SK-N-SH (cell line): ENCODE results near the gene GNAT3. TPM values are rescaled to one million over a fixed set of nuclear protein-coding genes. Genes with fewer than 3 reads are reported as not detected.

Experiments used
- CTCF ChIA-PET: fragments of 300-600, 350-600 bp; formaldehyde crosslinking; extraction: SDS; loops from one replicate; lab custom pipeline; 2021; lab: Yijun Ruan, JAX
- POLR2A ChIA-PET: fragments of 350-600 bp; sonication (Branson Sonifier 250); formaldehyde crosslinking; extraction: SDS; loops from one replicate; lab custom pipeline; 2020; ENCODE audit warnings: antibody characterized with exemption, inconsistent platforms; lab: Yijun Ruan, JAX
- DNase-seq: peaks from one replicate; pipeline ENCODE4 v3.0.0; 2012
- H2AFZ ChIP-seq: fragments of 200-600 bp; sonication (generic); 2 replicates; pipeline ENCODE4 v1.8.1; 2016; ENCODE audit warnings: antibody characterized with exemption, mild to moderate bottlenecking, low read depth
- H3F3A ChIP-seq: fragments of 200-600 bp; sonication (generic); replicated peaks from 2 replicates; pipeline ENCODE3; 2016; ENCODE audit warnings: antibody characterized with exemption, mild to moderate bottlenecking; ENCODE audit not compliant: insufficient read depth
- H3K27ac ChIP-seq, 2 experiments: fragments of 200-500 bp in 1 of 2; fragments of 200-600 bp in 1 of 2; sonication (Bioruptor generic) in 1 of 2; sonication (generic), shearing (Covaris generic) in 1 of 2; 2 replicates each; pipeline versions ENCODE4 v1.5.1 to v1.6.1; 2014 to 2016; ENCODE audit warnings: low read depth in 2 of 2, inconsistent platforms in 1 of 2, low read length in 1 of 2, mild to moderate bottlenecking in 1 of 2, mixed read lengths in 1 of 2
- H3K27me3 ChIP-seq: fragments of 200-600 bp; sonication (generic), shearing (Covaris generic); 2 replicates; pipeline ENCODE4 v1.6.1; 2016; ENCODE audit warnings: mixed run types; ENCODE audit not compliant: insufficient read depth
- H3K36me3 ChIP-seq, 2 experiments: fragments of 200-500 bp in 1 of 2; fragments of 200-600 bp in 1 of 2; sonication (Bioruptor generic) in 1 of 2; sonication (generic) in 1 of 2; replicated peaks in 1 of 2; 2 replicates each; pipeline versions ENCODE3 to v1.5.1; 2014 to 2016; ENCODE audit warnings: low read length in 1 of 2, mild to moderate bottlenecking in 1 of 2; ENCODE audit not compliant: insufficient read depth in 2 of 2, control insufficient read depth in 1 of 2
- H3K4me1 ChIP-seq, 2 experiments: fragments of 200-500 bp in 1 of 2; fragments of 200-600 bp in 1 of 2; sonication (Bioruptor generic) in 1 of 2; sonication (generic), shearing (Covaris generic) in 1 of 2; 2 replicates each; pipeline versions ENCODE4 v1.5.1 to v1.6.1; 2014 to 2016; ENCODE audit warnings: low read depth in 1 of 2, low read length in 1 of 2, mixed run types in 1 of 2; ENCODE audit not compliant: insufficient read depth in 2 of 2, control insufficient read depth in 1 of 2
- H3K4me2 ChIP-seq: fragments of 200-600 bp; sonication (generic), shearing (Covaris generic); 2 replicates; pipeline ENCODE4 v1.6.1; 2017; ENCODE audit warnings: mixed run types
- H3K4me3 ChIP-seq, 2 experiments: fragments of 200-500 bp in 1 of 2; fragments of 200-600 bp in 1 of 2; sonication (Bioruptor generic) in 1 of 2; sonication (generic), shearing (Covaris generic) in 1 of 2; 2 replicates each; pipeline versions ENCODE4 v1.5.1 to v1.8.1; 2014 to 2016; ENCODE audit warnings: low read depth in 2 of 2, inconsistent platforms in 1 of 2, low read length in 1 of 2, mild to moderate bottlenecking in 1 of 2, mixed read lengths in 1 of 2, moderate library complexity in 1 of 2
- H3K79me2 ChIP-seq: fragments of 200-600 bp; sonication (generic); 2 replicates; pipeline ENCODE4 v1.8.1; 2017; ENCODE audit warnings: mild to moderate bottlenecking; ENCODE audit not compliant: insufficient read depth
- H3K9ac ChIP-seq: fragments of 200-600 bp; sonication (generic); 2 replicates; pipeline ENCODE4 v1.6.1; 2017; ENCODE audit warnings: mixed run types
- H3K9me2 ChIP-seq: fragments of 200-600 bp; sonication (generic); 2 replicates; pipeline ENCODE4 v1.6.1; 2017; ENCODE audit warnings: mixed run types
- H3K9me3 ChIP-seq: fragments of 200-600 bp; sonication (generic); 2 replicates; pipeline ENCODE4 v1.6.1; 2017; ENCODE audit warnings: mixed run types, mild to moderate bottlenecking, moderate library complexity
- H4K20me1 ChIP-seq: fragments of 200-600 bp; sonication (generic); 2 replicates; pipeline ENCODE4 v1.6.1; 2017; ENCODE audit warnings: mild to moderate bottlenecking, mixed run types; ENCODE audit not compliant: insufficient read depth
- FOSL2 ChIP-seq: IDR thresholded peaks from 2 replicates; pipeline ENCODE4 v1.4.0; 2012; ENCODE audit warnings: low read depth, mild to moderate bottlenecking, moderate library complexity, borderline replicate concordance
- FOXJ3 ChIP-seq: sonication (generic); formaldehyde crosslinking; IDR thresholded peaks from 2 replicates; pipeline ENCODE4 v1.5.1; 2020; ENCODE audit warnings: mild to moderate bottlenecking, missing genetic modification reagents
- GABPA ChIP-seq: IDR thresholded peaks from 2 replicates; pipeline ENCODE4 v1.4.0; 2012; ENCODE audit warnings: low read depth, mild to moderate bottlenecking
- GATA2 ChIP-seq: sonication (generic); formaldehyde crosslinking; IDR thresholded peaks from 2 replicates; pipeline ENCODE4 v1.5.0; 2020; ENCODE audit warnings: mild to moderate bottlenecking, missing genetic modification reagents
- IRF3 ChIP-seq: fragments of 150-350 bp; IDR thresholded peaks from 2 replicates; pipeline ENCODE4 v1.6.1; 2016; ENCODE audit warnings: mild to moderate bottlenecking, low read depth, low read length
- MXI1 ChIP-seq: IDR thresholded peaks from 2 replicates; pipeline ENCODE4 v1.6.1; 2012; ENCODE audit warnings: mild to moderate bottlenecking, low read depth, low read length, improper control_type of control experiment
- NFIC ChIP-seq: IDR thresholded peaks from 2 replicates; pipeline ENCODE4 v1.4.0; 2012; ENCODE audit warnings: borderline replicate concordance
- NRF1 ChIP-seq: IDR thresholded peaks from 2 replicates; pipeline ENCODE4 v1.6.1; 2012; ENCODE audit warnings: low read depth, mild to moderate bottlenecking, low read length
- RFX5 ChIP-seq: IDR thresholded peaks from 2 replicates; pipeline ENCODE4 v1.6.1; 2012; ENCODE audit warnings: mild to moderate bottlenecking, improper control_type of control experiment, low read length
- RXRA ChIP-seq: IDR thresholded peaks from 2 replicates; pipeline ENCODE4 v1.4.0; 2012; ENCODE audit warnings: low read depth, mild to moderate bottlenecking, borderline replicate concordance
- SIN3A ChIP-seq: IDR thresholded peaks from 2 replicates; pipeline ENCODE4 v1.6.1; 2012; ENCODE audit warnings: low read depth, mild to moderate bottlenecking, low read length, moderate library complexity, borderline replicate concordance
- TEAD4 ChIP-seq: IDR thresholded peaks from 2 replicates; pipeline ENCODE4 v1.4.0; 2012; ENCODE audit warnings: mild to moderate bottlenecking, borderline replicate concordance; ENCODE audit not compliant: insufficient read depth
- ZBTB33 ChIP-seq: IDR thresholded peaks from 2 replicates; pipeline ENCODE4 v1.4.0; 2012; ENCODE audit warnings: low read depth, borderline replicate concordance
- WGBS: methylation state at CpG from one replicate; pipeline ENCODE4 v1.1.6; 2017; ENCODE audit warnings: low lambda C conversion rate; 5-methylcytosine and 5-hydroxymethylcytosine counted together
- polyA plus RNA-seq, 3 experiments: library from polyadenylated mRNA; depleted of rRNA; stranded (reverse); fragments of >200 nt; gene quantifications; 2 replicates each; pipeline ENCODE4 v1.2.3, GENCODE V29; 2012
- TF ChIP-seq, protein P1 (sequence below): IDR thresholded peaks from 2 replicates; pipeline ENCODE4; 2012
- TF ChIP-seq, protein P2 (sequence below): IDR thresholded peaks from 2 replicates; pipeline ENCODE4 v1.4.0; 2012; ENCODE audit warnings: low read depth
- TF ChIP-seq, protein P3 (sequence below): IDR thresholded peaks from 2 replicates; pipeline ENCODE4 v1.6.1; 2012; ENCODE audit warnings: mild to moderate bottlenecking, low read depth, low read length, moderate library complexity

Gene GNAT3
- polyA plus RNA-seq, 1 of the 3 experiments (the other 2 are of a cell fraction) = not detected

DNA sequence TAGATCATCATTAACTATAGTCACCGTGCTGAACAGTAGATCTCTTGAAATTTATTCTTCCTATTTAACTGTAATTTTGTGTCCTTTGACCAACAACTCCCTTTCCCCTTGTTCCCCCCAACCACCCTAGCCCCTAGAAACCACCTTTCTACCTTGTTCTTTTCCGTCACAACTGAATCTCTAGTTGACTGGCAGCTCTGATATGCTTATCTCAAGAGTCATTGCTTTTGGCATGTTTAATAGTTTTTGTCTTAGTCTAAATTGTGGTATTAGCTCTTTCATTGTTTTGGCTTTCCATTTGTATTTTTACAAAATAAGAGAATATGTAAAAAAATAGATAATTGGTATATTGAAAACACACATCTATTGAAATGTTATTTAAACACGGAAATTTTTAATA lies 1.8 kb downstream of the GNAT3 start:
- H3K4me1 ChIP-seq = peaks cover 0 to 5% of the 10 kb centered on the region in 2 experiments; a peak in 2 of 4 replicates
- CTCF ChIA-PET = no interaction called here
- H3K4me2 ChIP-seq = no peak overlapping the region
- no peak overlapping the region for H2AFZ ChIP-seq
- H3K4me3 ChIP-seq = no peak overlapping the region
- no peaks in the 10 kb centered on the region for H3K9me3 ChIP-seq
- no peaks in the 10 kb centered on the region; the same call in 1 of the 2 replicates for H3K9me2 ChIP-seq
- H3K9ac ChIP-seq = no peak overlapping the region
- H3K27ac ChIP-seq = no peak overlapping the region
- no peaks in the 10 kb centered on the region for H4K20me1 ChIP-seq
- H3F3A ChIP-seq = peaks cover 10% of the 10 kb centered on the region
- WGBS = over 99% methylated on average over 3 of the region's 3 CpGs
- no peaks in the 10 kb centered on the region for H3K27me3 ChIP-seq
- POLR2A ChIA-PET = no interaction called here
- DNase-seq = no peak
- no peaks in the 10 kb centered on the region for H3K36me3 ChIP-seq
- TF ChIP-seq FOXJ3 (CRISPR knock-in tag) = no peak
- TF ChIP-seq GABPA = no peak
- TF ChIP-seq, protein P1, sequence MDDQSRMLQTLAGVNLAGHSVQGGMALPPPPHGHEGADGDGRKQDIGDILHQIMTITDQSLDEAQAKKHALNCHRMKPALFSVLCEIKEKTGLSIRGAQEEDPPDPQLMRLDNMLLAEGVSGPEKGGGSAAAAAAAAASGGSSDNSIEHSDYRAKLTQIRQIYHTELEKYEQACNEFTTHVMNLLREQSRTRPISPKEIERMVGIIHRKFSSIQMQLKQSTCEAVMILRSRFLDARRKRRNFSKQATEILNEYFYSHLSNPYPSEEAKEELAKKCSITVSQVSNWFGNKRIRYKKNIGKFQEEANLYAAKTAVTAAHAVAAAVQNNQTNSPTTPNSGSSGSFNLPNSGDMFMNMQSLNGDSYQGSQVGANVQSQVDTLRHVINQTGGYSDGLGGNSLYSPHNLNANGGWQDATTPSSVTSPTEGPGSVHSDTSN = no peak
- TF ChIP-seq, protein P2, sequence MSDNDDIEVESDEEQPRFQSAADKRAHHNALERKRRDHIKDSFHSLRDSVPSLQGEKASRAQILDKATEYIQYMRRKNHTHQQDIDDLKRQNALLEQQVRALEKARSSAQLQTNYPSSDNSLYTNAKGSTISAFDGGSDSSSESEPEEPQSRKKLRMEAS = no peak
- TF ChIP-seq GATA2 (CRISPR knock-in tag) = no peak
- TF ChIP-seq MXI1 = no peak
- TF ChIP-seq NRF1 = no peak
- no peak for TF ChIP-seq RFX5
- no peak for TF ChIP-seq RXRA
- TF ChIP-seq, protein P3, sequence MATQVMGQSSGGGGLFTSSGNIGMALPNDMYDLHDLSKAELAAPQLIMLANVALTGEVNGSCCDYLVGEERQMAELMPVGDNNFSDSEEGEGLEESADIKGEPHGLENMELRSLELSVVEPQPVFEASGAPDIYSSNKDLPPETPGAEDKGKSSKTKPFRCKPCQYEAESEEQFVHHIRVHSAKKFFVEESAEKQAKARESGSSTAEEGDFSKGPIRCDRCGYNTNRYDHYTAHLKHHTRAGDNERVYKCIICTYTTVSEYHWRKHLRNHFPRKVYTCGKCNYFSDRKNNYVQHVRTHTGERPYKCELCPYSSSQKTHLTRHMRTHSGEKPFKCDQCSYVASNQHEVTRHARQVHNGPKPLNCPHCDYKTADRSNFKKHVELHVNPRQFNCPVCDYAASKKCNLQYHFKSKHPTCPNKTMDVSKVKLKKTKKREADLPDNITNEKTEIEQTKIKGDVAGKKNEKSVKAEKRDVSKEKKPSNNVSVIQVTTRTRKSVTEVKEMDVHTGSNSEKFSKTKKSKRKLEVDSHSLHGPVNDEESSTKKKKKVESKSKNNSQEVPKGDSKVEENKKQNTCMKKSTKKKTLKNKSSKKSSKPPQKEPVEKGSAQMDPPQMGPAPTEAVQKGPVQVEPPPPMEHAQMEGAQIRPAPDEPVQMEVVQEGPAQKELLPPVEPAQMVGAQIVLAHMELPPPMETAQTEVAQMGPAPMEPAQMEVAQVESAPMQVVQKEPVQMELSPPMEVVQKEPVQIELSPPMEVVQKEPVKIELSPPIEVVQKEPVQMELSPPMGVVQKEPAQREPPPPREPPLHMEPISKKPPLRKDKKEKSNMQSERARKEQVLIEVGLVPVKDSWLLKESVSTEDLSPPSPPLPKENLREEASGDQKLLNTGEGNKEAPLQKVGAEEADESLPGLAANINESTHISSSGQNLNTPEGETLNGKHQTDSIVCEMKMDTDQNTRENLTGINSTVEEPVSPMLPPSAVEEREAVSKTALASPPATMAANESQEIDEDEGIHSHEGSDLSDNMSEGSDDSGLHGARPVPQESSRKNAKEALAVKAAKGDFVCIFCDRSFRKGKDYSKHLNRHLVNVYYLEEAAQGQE = no peak
- no peak for TF ChIP-seq NFIC
- no peak for TF ChIP-seq IRF3
- TF ChIP-seq SIN3A = no peak
- no peak for TF ChIP-seq ZBTB33
- TF ChIP-seq FOSL2 = no peak
- no peak for TF ChIP-seq TEAD4
- TF ChIP-seq, all 33 proteins: peak for 0
- H3K79me2 ChIP-seq = no peaks in the 10 kb centered on the region
